KMS-11 (cell line): ENCODE measurements around the gene ZFP92.

Experiments
- H2AFZ ChIP-seq: fragments of 200-600 bp; sonication (generic); 2 replicates; pipeline ENCODE4 v1.6.1; 2016; ENCODE audit warnings: antibody characterized with exemption, mixed run types, low read depth
- H3K27ac ChIP-seq: fragments of 200-600 bp; sonication (generic); 2 replicates; pipeline ENCODE4 v1.6.1; 2016; ENCODE audit warnings: mild to moderate bottlenecking, mixed run types
- H3K27me3 ChIP-seq: fragments of 200-600 bp; sonication (generic); 2 replicates; pipeline ENCODE4 v1.6.1; 2017; ENCODE audit warnings: mild to moderate bottlenecking, low read depth, mixed run types, moderate library complexity; ENCODE audit not compliant: insufficient read depth
- H3K36me3 ChIP-seq: fragments of 200-600 bp; sonication (generic); 2 replicates; pipeline ENCODE4 v1.6.1; 2017; ENCODE audit warnings: mild to moderate bottlenecking, mixed run types; ENCODE audit not compliant: insufficient read depth
- H3K4me1 ChIP-seq: fragments of 200-600 bp; sonication (generic); 2 replicates; pipeline ENCODE4 v1.6.1; 2016; ENCODE audit warnings: mild to moderate bottlenecking, low read depth, mixed run types; ENCODE audit not compliant: poor library complexity, severe bottlenecking
- H3K4me2 ChIP-seq: fragments of 200-600 bp; sonication (generic); 2 replicates; pipeline ENCODE4 v1.7.0; 2016; ENCODE audit warnings: mild to moderate bottlenecking, mixed run types
- H3K4me3 ChIP-seq: fragments of 200-600 bp; sonication (generic); IDR thresholded peaks from 2 replicates; pipeline ENCODE4 v1.6.1; 2017; ENCODE audit warnings: low read depth, low read length, mixed read lengths; ENCODE audit not compliant: insufficient read depth
- H3K79me2 ChIP-seq: fragments of 200-600 bp; sonication (generic); 2 replicates; pipeline ENCODE4 v1.6.1; 2016; ENCODE audit warnings: low read depth, mixed run types; ENCODE audit not compliant: insufficient read depth
- H3K9ac ChIP-seq: fragments of 200-600 bp; sonication (generic); 2 replicates; pipeline ENCODE4 v1.6.1; 2016; ENCODE audit warnings: mild to moderate bottlenecking, mixed run types
- H4K20me1 ChIP-seq: fragments of 200-600 bp; sonication (generic); 2 replicates; pipeline ENCODE4 v1.6.1; 2016; ENCODE audit warnings: mild to moderate bottlenecking, mixed run types; ENCODE audit not compliant: insufficient read depth
- TF ChIP-seq, protein P1 (sequence below): fragments of 200-600 bp; sonication (generic); conservative IDR thresholded peaks from 2 replicates; pipeline ENCODE4 v1.6.1; 2017; ENCODE audit warnings: low read depth, mild to moderate bottlenecking, antibody characterized with exemption, low read length, moderate library complexity, mixed read lengths

The ZFP92 gene

DNA sequence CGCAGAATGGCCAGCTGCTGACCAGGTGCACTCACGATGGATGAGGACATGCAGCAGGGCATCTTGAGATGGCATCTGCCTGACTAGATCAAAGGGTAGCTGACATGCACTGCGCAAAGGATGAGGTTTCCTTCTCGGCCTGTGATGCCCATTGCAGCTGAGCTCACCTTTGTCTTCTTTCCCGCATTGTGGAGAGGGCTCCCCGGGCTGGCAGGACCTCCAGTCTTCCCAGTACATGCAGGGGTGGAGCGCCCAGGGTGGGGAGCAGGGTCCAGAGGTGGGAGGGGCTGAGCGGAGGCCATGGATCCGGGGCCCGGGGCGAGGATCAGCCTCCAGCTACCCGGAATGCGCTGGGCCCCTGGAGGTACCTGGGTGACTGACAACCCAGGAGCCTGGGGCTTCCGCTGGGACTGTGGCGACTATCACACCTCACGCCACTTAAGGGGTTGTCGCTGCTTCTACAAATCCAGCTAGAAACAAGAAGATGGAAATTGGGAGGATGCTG is 22.6 kb downstream of the ZFP92 start:
- Histone ChIP-seq H4K20me1 (no peaks in the 10 kb centered on the region), H3K79me2 (no peaks in the 10 kb centered on the region), H3K4me2 (no peak overlapping the region), H3K9ac (no peak overlapping the region), H2AFZ (no peak overlapping the region), H3K4me1 (no peaks in the 10 kb centered on the region), H3K36me3 (no peaks in the 10 kb centered on the region), H3K4me3 (no peak overlapping the region), H3K27ac (no peak overlapping the region), H3K27me3 (no peaks in the 10 kb centered on the region)
- TF ChIP-seq, protein P1, sequence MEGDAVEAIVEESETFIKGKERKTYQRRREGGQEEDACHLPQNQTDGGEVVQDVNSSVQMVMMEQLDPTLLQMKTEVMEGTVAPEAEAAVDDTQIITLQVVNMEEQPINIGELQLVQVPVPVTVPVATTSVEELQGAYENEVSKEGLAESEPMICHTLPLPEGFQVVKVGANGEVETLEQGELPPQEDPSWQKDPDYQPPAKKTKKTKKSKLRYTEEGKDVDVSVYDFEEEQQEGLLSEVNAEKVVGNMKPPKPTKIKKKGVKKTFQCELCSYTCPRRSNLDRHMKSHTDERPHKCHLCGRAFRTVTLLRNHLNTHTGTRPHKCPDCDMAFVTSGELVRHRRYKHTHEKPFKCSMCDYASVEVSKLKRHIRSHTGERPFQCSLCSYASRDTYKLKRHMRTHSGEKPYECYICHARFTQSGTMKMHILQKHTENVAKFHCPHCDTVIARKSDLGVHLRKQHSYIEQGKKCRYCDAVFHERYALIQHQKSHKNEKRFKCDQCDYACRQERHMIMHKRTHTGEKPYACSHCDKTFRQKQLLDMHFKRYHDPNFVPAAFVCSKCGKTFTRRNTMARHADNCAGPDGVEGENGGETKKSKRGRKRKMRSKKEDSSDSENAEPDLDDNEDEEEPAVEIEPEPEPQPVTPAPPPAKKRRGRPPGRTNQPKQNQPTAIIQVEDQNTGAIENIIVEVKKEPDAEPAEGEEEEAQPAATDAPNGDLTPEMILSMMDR, result no peak

DNA sequence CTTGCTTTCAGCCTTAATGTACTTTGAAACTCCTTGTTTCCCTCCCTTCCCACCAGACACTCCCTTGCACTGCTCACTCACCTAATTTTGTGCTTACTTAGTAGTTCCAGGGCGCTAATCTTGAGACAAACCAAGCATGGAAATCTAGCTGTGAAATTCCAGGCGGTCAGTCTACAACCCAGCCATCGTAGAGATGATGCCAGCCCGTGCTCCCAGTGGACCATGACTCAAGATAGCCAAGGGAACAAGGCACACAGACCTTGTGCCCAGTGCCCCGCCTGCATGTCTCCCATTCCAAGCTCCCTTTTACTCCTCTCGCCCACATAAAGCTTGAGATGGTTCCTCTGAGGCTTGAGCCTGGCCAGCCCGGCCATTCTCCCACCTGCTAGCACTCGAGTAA is 23.5 kb downstream of the ZFP92 start:
- TF ChIP-seq, protein P1, result no peak
- no peak overlapping the region for H3K9ac ChIP-seq
- H2AFZ ChIP-seq, result no peak overlapping the region
- no peaks in the 10 kb centered on the region for H3K4me1 ChIP-seq
- H3K4me3 ChIP-seq, result no peak overlapping the region
- no peaks in the 10 kb centered on the region for H4K20me1 ChIP-seq
- no peaks in the 10 kb centered on the region for H3K36me3 ChIP-seq
- no peaks in the 10 kb centered on the region for H3K27me3 ChIP-seq
- H3K4me2 ChIP-seq, result no peak overlapping the region
- no peaks in the 10 kb centered on the region for H3K79me2 ChIP-seq
- no peak overlapping the region for H3K27ac ChIP-seq

DNA sequence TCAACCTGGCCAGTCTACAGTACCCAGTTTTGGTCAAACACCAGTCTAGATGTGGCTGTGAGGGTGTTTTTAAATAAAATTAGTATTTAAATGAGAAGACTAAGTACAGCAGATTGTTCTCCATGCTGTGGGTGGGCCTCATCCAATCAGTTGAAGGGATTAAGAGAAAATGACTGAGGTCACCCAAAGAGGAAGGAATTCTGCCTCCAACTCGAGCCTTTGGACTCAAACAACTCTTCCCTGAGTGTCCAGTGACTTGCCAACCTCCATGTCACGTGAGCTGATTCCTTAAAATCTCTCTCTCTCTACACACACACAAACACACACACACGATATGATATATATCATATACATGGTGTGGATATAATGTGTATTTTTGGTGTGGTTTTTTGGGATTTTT is 24.6 kb downstream of the ZFP92 start:
- no peak overlapping the region for H3K27ac ChIP-seq
- no peaks in the 10 kb centered on the region for H3K79me2 ChIP-seq
- TF ChIP-seq, protein P1, result no peak
- H3K4me2 ChIP-seq, result no peak overlapping the region
- no peaks in the 10 kb centered on the region for H3K27me3 ChIP-seq
- H2AFZ ChIP-seq, result no peak overlapping the region
- H3K36me3 ChIP-seq, result no peaks in the 10 kb centered on the region
- no peaks in the 10 kb centered on the region for H3K4me1 ChIP-seq
- H3K9ac ChIP-seq, result no peak overlapping the region
- H4K20me1 ChIP-seq, result no peaks in the 10 kb centered on the region
- no peak overlapping the region for H3K4me3 ChIP-seq

DNA sequence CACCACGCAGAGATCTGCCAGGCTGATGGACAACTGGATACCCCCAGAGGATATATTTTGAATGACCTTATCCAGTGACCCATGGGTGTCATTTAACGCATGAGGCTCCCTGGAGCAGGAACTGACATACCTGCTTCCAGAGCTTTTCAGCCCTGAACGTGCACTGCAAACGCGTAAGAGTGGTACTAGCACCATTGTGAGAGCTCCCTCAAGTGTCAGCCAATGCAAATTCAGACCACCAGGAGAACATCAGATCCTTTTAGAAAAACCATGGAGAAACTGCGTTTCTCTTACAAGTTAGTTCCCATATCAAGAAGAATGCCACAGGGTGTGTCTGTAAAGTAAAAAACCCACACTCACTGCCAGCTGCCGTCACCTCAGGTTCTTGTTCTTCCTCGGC is 27.3 kb downstream of the ZFP92 start:
- Histone ChIP-seq H3K27me3 (no peaks in the 10 kb centered on the region), H3K36me3 (no peaks in the 10 kb centered on the region), H3K4me2 (no peak overlapping the region), H2AFZ (no peak overlapping the region), H3K9ac (no peak overlapping the region), H3K27ac (no peak overlapping the region), H3K79me2 (no peaks in the 10 kb centered on the region), H3K4me1 (no peaks in the 10 kb centered on the region), H3K4me3 (no peak overlapping the region), H4K20me1 (no peaks in the 10 kb centered on the region)
- TF ChIP-seq, protein P1, result no peak
